Mesendoderm (in vitro differentiated cells): Measurements from ENCODE around the gene CREG2.

Source experiments
- small RNA-seq: library from polyadenylated mRNA; stranded (forward); fragments of <200 nt; extraction: miRNeasy Mini kit (QIAGEN cat#:217004); gene quantifications from one replicate; pipeline ENCODE3, GENCODE V24; 2013; ENCODE audit not compliant: insufficient read depth

Gene CREG2

Small RNAs within 50 kb of the gene (small RNA-seq; reads per million reads assigned to genes)
- gene MIR5696, result 3.4 reads per million, percentile 53 among the genes with 10 or more reads in this experiment
